GM12801 (cell line): ENCODE data around the gene RADIL.
A peak's percentile ranks its signal among the peaks of the same experiment; 100 is the strongest.

Experiments used
- TF ChIP-seq, protein P1 (sequence below): IDR thresholded peaks from one replicate; pipeline ENCODE4 v1.5.1; 2011; ENCODE audit warnings: control low read depth; ENCODE audit not compliant: insufficient read length; ENCODE audit errors: extremely low read depth

Gene RADIL

DNA sequence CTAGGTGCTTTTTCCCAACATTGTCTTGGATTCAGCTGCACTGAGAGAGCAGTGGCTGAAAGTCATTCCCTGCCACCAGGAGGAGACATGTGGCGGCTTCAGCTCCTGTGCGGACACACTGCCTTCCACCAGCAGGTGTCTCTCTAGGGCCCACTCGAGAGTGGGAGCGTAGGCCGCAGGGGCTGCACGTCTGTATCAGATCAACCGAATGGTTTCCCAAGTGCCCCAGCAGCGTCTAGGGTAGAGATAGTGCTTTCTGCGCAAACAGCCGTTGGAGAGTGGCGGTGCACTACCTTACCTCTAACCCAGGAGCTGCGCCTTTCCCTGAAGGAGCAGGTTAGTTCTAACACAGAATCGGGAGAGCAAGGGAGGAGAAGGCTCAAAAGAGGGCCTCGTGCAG lies 53.3 kb downstream of the RADIL start:
- TF ChIP-seq, protein P1, sequence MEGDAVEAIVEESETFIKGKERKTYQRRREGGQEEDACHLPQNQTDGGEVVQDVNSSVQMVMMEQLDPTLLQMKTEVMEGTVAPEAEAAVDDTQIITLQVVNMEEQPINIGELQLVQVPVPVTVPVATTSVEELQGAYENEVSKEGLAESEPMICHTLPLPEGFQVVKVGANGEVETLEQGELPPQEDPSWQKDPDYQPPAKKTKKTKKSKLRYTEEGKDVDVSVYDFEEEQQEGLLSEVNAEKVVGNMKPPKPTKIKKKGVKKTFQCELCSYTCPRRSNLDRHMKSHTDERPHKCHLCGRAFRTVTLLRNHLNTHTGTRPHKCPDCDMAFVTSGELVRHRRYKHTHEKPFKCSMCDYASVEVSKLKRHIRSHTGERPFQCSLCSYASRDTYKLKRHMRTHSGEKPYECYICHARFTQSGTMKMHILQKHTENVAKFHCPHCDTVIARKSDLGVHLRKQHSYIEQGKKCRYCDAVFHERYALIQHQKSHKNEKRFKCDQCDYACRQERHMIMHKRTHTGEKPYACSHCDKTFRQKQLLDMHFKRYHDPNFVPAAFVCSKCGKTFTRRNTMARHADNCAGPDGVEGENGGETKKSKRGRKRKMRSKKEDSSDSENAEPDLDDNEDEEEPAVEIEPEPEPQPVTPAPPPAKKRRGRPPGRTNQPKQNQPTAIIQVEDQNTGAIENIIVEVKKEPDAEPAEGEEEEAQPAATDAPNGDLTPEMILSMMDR, result peak; percentile 17

DNA sequence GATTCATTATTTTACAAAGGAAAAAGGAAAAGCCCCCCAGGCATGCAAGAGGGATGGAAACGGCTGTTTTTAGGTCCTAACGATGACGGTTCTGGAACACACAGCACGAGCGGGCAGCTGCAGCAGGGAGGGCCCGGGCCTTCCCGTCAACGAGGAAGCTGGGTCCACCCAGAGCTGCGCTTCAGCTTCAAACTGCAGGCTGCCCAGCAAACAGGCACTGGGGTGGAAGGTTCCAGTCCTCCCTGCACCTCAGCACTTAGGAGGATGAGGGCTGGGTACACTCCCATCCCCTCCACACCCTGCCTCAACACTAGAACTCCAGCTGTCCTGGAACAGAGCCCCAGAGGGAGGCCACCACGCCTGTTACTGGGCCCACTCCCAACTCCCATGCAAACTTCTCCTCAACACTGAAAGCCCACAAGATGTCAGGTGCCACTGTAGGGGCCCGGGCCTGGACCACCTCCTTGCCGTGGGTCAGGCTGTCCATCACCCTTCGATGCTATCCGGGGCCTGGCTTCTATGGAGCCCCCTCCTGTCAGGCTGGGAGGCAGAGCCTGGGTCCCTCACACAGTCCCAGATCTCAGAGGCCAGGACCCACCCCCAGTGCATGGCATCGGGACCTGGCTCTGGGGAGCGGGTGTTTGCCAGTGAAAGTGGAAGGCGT lies 54.7 kb downstream of the RADIL start:
- TF ChIP-seq, protein P1, result no peak

DNA sequence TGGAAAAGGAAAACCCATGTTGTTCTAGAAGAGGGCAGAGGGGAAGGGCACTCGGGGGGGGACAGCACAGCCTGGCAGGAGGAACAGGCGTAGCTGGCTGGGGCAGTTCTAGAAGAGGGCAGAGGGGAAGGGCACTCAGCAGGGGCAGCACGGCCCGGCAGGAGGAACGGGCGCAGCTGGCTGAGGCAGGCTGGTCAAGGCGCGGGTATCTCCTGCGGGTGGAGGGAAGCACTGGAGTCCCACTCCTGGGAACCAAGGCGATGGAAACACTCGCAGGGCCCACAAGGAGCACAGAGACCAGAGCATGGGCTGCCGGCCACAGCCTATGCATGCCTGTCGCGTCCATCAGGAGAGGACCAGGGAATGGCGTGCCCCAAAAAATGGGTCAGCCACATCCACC lies 58.4 kb downstream of the RADIL start:
- TF ChIP-seq, protein P1, result no peak

DNA sequence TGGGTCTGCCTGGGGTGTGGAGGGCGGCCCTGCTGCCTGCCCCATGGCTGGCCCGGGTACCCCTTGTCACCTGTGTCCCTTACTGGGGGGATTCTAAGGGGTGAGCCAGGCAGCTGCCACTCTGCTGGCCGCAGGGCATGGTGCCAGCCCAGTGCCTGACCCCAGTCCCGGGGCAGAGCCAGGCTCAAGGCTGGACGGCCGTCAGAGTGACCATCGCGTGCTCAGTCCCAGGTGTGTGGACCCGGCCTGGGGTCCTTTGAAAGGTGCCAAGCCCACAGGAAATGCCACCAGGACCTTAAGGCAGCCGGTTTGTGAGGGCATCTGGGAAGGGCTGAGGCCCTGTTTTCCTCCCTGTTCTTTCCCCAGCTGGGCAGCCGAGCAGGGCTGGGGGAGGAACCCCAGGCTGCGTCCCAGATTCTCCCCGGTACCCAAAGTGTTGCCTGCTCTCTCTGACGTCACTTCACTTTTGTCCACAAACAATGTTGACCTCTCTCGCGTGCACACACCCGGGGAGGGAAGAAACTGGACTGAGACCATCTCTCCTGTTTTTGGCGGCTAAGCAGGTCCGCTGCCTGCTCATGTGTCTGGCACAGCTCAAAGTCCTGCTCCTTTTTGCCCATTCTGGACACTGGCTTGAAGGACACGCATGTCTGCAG lies 59.3 kb downstream of the RADIL start:
- TF ChIP-seq, protein P1, result no peak

DNA sequence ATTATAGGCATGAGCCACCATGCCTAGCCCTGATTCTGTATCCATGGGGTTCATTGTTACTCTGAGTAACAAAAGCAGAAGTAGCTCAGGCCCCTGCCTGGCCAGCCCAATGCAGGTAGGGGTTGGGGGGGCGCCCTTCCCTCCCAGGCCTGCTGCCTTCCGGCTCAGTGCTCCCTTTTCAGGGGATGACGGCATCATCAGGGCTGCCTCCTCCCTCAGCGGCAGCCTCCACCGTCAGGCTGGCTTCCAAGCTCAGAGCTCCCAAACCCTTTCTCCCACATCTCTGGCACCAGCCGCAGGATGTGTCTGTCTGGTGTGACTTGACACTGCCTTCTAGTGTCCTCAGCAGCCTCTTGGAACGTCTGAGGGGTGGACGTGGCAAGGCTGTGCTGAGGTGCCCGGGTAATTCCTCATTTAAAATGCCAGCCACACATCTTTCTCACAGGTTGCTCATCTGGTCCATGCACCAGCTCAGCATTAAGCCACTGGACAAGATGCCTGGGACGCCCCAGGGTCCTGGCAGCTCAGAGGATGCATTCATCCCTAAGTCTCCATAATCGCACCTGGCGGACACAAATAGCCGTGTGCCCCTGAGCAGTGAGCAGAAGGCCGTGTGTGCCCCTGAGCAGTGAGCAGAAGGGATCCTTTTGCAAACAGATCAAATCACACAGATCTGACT lies 59.9 kb downstream of the RADIL start:
- TF ChIP-seq, protein P1, result no peak

DNA sequence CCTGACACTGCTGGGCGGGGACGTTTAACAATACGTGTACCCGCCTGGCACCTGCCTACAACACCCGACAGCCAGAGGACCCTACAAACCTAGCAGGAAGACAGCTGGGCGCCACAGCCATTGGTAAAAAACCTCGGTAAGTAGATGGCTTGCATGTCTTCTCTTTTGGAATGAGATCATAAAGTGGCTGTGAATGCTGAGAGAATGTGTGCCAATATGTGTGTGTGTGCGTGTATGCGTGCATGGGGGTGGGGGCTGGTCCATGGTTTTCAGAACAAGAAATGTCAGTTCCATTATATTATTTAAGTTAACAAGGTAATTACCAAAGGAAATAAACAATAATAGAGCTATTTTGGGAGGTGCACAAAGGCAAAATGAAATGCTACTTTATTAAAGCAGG lies 60.8 kb downstream of the RADIL start:
- TF ChIP-seq, protein P1, result no peak

DNA sequence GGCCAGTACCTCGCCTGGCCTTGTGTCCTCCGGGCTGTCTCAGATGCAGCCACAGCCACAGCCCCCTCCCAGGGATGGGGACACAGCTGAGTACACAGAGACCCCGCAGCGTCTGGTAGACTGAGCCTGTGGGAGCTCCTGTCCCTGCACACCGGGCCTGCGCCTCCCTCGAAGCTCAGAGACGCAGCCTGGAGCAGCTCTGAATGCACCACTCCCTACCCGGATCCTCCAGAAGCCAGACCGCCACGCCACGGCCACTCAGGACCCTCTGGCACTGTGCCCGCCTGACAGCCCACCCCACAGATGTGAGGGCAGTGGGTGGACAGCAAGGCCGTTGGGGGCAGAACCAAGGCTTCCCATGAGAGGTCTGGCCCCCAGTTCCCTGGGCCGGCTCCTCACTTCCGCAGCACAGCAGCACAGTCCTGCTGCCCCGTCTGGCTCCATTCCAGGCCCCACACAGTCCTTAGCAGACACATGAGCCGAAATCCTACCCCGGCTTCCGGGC lies 62.5 kb downstream of the RADIL start:
- TF ChIP-seq, protein P1, result no peak
